ENCODE results near the gene HOOK1.

The HOOK1 gene

DNA sequence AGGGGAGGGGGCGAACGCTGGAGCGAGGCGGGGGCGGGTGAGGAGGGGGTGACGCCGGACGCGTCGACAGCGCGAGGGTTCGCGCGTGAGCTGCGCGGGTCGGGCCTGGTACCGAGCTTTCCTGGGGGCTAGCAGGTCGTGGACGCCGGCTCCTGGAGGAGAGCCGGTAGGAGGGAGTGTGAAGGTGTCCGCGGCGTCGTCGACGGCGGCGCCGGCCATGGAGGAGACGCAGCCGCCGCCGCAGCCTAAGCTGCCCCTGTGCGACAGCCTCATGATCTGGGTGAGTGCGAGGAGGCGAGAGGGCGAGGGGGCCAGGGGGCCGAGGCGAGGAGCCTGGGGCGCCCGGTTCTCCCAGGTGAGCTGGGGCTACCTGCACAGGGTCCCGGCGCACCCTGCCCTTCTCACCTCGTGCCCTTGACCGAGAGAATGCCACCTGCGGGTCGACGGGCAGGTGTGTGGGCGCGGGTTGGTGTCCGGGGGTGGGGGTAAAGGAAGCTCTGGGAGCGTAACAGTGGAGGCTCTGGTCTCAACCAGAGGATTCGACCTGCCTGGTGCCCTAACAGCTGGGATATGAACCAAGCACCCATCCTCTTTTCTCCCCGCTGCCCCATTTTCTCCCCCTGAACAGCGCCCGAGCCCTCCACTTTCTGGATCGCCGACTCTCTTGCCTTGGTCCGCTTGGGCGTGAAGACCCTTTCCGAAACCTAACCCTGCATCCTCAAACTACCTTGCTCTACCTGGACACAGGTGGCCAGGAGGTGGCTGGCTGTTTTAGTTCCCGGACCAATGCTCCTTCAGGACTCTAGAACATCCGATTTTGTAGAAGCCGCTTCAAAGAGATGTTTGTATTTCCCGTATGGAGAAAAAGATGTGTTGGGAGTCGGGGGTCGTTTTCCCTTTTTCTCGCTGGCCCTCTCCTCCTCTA lies at the start of gene HOOK1:
Gene HOOK1 (plus strand): TSS at position 49 of the 925 bp plus-strand sequence. CDS start 169 bp downstream, at position 218.
- no peaks in the 10 kb centered on the region for H3K9me2 ChIP-seq (ENCODE audit: low read depth, low read length)
- H3K4me2 ChIP-seq (ENCODE audit: low read length), result no peak within 1 kb of the TSS
- no peaks in the 10 kb centered on the region for H3K9me3 ChIP-seq (ENCODE audit: low read length)
- no peaks in the 10 kb centered on the region for H3K4me1 ChIP-seq (ENCODE audit: insufficient read depth, low read length, severe bottlenecking)
- no peak within 1 kb of the TSS for H3K27ac ChIP-seq (ENCODE audit: low read depth, low read length, poor library complexity, severe bottlenecking)
- no peaks in the 10 kb centered on the region for H3K79me2 ChIP-seq (ENCODE audit: insufficient read depth, low read length)
- H4K20me1 ChIP-seq (ENCODE audit: insufficient read depth, low read length), result no peaks in the 10 kb centered on the region
- no peak within 1 kb of the TSS for H3K9ac ChIP-seq (ENCODE audit: low read length)
- no peak within 1 kb of the TSS for H2AFZ ChIP-seq (ENCODE audit: low read length)
- H3K36me3 ChIP-seq (ENCODE audit: insufficient read depth, low read length), result no peaks in the 10 kb centered on the region
- TF ChIP-seq EZH2 (IDR thresholded peaks at IDR 0.05; ENCODE audit: borderline replicate concordance, low read length), result no peak
- TF ChIP-seq, protein P1, sequence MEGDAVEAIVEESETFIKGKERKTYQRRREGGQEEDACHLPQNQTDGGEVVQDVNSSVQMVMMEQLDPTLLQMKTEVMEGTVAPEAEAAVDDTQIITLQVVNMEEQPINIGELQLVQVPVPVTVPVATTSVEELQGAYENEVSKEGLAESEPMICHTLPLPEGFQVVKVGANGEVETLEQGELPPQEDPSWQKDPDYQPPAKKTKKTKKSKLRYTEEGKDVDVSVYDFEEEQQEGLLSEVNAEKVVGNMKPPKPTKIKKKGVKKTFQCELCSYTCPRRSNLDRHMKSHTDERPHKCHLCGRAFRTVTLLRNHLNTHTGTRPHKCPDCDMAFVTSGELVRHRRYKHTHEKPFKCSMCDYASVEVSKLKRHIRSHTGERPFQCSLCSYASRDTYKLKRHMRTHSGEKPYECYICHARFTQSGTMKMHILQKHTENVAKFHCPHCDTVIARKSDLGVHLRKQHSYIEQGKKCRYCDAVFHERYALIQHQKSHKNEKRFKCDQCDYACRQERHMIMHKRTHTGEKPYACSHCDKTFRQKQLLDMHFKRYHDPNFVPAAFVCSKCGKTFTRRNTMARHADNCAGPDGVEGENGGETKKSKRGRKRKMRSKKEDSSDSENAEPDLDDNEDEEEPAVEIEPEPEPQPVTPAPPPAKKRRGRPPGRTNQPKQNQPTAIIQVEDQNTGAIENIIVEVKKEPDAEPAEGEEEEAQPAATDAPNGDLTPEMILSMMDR (IDR thresholded peaks at IDR 0.05; ENCODE audit: low read length), result no peak
- no peaks in the 10 kb centered on the region for H3F3A ChIP-seq (ENCODE audit: insufficient read depth, low read length)
- H3K4me3 ChIP-seq (ENCODE audit: low read depth, low read length, poor library complexity, severe bottlenecking), result no peak within 1 kb of the TSS
- H3K27me3 ChIP-seq (ENCODE audit: insufficient read depth, low read length), result no peaks in the 10 kb centered on the region

DNA sequence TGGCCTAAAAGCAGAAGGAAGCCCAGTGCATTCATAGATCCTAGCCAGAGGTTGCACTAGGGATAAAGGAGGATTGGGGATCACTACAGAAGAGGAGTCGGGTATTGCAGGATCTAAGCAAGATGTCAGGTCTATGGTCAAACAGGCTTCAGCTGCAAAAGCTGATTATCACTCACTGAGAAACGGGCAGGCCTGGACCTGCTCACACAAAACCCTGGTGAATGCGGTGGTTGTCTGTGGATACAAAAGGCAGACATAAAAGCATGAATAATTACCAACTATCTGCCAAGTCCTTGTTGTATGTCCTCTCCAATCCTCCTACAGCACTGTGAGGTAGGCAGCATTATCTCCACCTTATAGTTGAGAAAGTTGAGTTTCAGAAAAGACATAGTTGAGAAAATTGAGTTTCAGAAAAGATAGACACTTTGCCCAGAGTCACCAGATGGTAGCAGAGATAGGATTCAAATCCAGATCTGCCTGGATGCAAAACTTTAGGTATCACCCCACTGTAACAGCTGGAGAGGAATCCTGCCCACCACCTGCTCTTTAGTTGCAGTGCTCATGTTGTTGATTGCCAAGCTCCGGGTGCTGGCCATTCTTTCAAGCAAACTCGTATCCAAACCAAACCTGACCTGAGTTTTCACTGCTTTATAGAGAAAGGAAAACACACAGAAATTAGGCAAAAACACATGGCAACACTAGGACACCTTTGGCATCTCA lies 49.6 kb upstream of the HOOK1 start:
- Histone ChIP-seq H3K4me3 (ENCODE audit: low read depth, low read length, poor library complexity, severe bottlenecking) (no peak overlapping the region), H3K27ac (ENCODE audit: low read depth, low read length, poor library complexity, severe bottlenecking) (no peak overlapping the region), H3K9ac (ENCODE audit: low read length) (no peak overlapping the region), H3K36me3 (ENCODE audit: insufficient read depth, low read length) (no peaks in the 10 kb centered on the region), H2AFZ (ENCODE audit: low read length) (no peak overlapping the region), H3K79me2 (ENCODE audit: insufficient read depth, low read length) (no peaks in the 10 kb centered on the region), H3K4me2 (ENCODE audit: low read length) (no peak overlapping the region), H3K27me3 (ENCODE audit: insufficient read depth, low read length) (no peaks in the 10 kb centered on the region), H3K4me1 (ENCODE audit: insufficient read depth, low read length, severe bottlenecking) (no peaks in the 10 kb centered on the region), H3K9me3 (ENCODE audit: low read length) (no peaks in the 10 kb centered on the region), H4K20me1 (ENCODE audit: insufficient read depth, low read length) (no peaks in the 10 kb centered on the region), H3K9me2 (ENCODE audit: low read depth, low read length) (no peaks in the 10 kb centered on the region), H3F3A (ENCODE audit: insufficient read depth, low read length) (no peaks in the 10 kb centered on the region)
- TF ChIP-seq, protein P1 (IDR thresholded peaks at IDR 0.05; ENCODE audit: low read length), result no peak
- no peak for TF ChIP-seq EZH2 (IDR thresholded peaks at IDR 0.05; ENCODE audit: borderline replicate concordance, low read length)

DNA sequence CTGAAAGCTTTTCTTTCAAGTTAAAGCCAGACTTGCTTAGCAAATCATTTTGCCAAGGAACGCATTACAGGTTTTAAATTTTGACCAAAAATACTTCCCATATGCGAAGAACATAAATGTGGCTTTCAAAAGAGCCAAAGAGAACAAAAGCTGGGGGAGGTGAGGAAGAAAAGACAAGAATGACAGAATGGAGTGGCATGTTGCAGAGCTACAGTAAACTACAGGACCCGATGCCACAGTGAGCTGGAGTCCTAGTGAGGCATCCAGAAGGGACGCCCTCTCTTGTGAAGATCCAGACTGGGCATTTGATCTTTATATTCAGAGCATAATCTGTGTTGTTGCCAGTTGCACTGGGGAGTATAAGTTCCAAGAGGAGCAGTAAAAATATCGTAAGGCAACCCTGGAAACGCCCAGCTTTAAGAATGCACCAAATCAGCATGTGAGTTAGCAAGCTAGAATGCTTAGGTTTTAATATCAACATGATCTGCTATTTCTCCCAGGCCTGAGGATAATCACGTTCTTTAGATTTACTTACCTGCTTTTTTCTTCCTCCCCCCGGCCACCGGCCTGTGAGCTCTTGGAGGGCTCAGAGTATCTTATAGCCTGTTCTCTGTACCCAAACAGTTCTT lies 48.4 kb upstream of the HOOK1 start:
- H3K27me3 ChIP-seq (ENCODE audit: insufficient read depth, low read length), result no peaks in the 10 kb centered on the region
- no peak overlapping the region for H2AFZ ChIP-seq (ENCODE audit: low read length)
- no peaks in the 10 kb centered on the region for H3K9me2 ChIP-seq (ENCODE audit: low read depth, low read length)
- H3K36me3 ChIP-seq (ENCODE audit: insufficient read depth, low read length), result no peaks in the 10 kb centered on the region
- TF ChIP-seq EZH2 (IDR thresholded peaks at IDR 0.05; ENCODE audit: borderline replicate concordance, low read length), result no peak
- TF ChIP-seq, protein P1 (IDR thresholded peaks at IDR 0.05; ENCODE audit: low read length), result no peak
- no peaks in the 10 kb centered on the region for H3F3A ChIP-seq (ENCODE audit: insufficient read depth, low read length)
- no peak overlapping the region for H3K9ac ChIP-seq (ENCODE audit: low read length)
- H3K79me2 ChIP-seq (ENCODE audit: insufficient read depth, low read length), result no peaks in the 10 kb centered on the region
- no peaks in the 10 kb centered on the region for H4K20me1 ChIP-seq (ENCODE audit: insufficient read depth, low read length)
- no peak overlapping the region for H3K4me2 ChIP-seq (ENCODE audit: low read length)
- no peak overlapping the region for H3K27ac ChIP-seq (ENCODE audit: low read depth, low read length, poor library complexity, severe bottlenecking)
- no peak overlapping the region for H3K4me3 ChIP-seq (ENCODE audit: low read depth, low read length, poor library complexity, severe bottlenecking)
- no peaks in the 10 kb centered on the region for H3K9me3 ChIP-seq (ENCODE audit: low read length)
- H3K4me1 ChIP-seq (ENCODE audit: insufficient read depth, low read length, severe bottlenecking), result no peaks in the 10 kb centered on the region
